ENCODE results near the gene CTPS2.

GRCh38 chrX:16610121-16610621 lies 102.3 kb downstream of the CTPS2 start:
- TF ChIP-seq, protein P1, sequence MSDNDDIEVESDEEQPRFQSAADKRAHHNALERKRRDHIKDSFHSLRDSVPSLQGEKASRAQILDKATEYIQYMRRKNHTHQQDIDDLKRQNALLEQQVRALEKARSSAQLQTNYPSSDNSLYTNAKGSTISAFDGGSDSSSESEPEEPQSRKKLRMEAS (IDR thresholded peaks at IDR 0.05; ENCODE audit: insufficient read depth, insufficient read length): no peak
- TF ChIP-seq CTCF (IDR thresholded peaks at IDR 0.05; ENCODE audit: extremely low read depth in 1 of 2, insufficient read depth in 1 of 2, low read depth in 1 of 2, low read length in 2 of 2) (no peak), POLR2AphosphoS5 (IDR thresholded peaks at IDR 0.05; ENCODE audit: insufficient read depth, low read depth, low read length) (no peak), POLR2A (IDR thresholded peaks at IDR 0.05; ENCODE audit: low read depth, low read length) (no peak), EZH2 (IDR thresholded peaks at IDR 0.05; ENCODE audit: borderline replicate concordance, low read depth, low read length, severe bottlenecking) (no peak), JUN (IDR thresholded peaks at IDR 0.05; ENCODE audit: borderline replicate concordance, insufficient read depth, insufficient read length, low read depth) (peak; percentile 44), FOS (IDR thresholded peaks at IDR 0.05; ENCODE audit: borderline replicate concordance, insufficient read depth, low read length) (peak; percentile 72), GATA2 (IDR thresholded peaks at IDR 0.05; ENCODE audit: insufficient read depth, insufficient read length, low read depth, low read length) (peak; percentile 55)

All from endothelial cell of umbilical vein (primary cell).